ENCODE data around the gene BCDIN3D.
"Not testable (repeated sequence)": the region's sequence is repeated elsewhere in the genome, so short reads cannot be mapped to it uniquely, and the experiment has no call there.

BCDIN3D gene

DNA sequence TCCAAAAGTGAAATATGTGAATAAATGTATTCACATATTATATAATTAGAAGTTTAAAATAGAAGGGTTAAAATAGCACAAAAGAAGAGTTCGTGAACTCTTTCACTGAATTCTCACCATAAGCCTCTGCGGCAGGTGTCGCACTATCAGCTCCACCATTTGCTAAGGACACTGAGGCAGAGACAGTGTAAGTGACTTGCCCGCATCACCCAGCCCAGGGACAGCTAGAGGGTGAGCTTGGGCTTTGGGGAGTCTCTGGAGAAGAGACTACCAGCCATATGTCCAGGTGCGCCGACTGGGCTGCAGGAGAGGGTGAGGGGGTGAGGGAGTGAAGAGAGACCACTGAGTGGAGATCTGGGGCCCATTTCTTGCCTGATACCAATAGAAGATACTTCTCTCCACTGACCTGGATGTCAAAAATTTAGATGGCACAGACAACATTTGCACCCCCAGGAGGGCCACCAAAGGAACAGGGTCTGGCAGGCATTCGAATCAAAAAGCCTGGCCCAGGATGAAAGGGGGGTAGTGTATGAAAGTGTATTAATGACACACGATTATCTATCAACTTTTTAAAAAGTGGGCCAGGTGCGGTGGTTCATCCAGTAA, 32.3 kb upstream of the BCDIN3D start:
- TF ChIP-seq, protein P1, sequence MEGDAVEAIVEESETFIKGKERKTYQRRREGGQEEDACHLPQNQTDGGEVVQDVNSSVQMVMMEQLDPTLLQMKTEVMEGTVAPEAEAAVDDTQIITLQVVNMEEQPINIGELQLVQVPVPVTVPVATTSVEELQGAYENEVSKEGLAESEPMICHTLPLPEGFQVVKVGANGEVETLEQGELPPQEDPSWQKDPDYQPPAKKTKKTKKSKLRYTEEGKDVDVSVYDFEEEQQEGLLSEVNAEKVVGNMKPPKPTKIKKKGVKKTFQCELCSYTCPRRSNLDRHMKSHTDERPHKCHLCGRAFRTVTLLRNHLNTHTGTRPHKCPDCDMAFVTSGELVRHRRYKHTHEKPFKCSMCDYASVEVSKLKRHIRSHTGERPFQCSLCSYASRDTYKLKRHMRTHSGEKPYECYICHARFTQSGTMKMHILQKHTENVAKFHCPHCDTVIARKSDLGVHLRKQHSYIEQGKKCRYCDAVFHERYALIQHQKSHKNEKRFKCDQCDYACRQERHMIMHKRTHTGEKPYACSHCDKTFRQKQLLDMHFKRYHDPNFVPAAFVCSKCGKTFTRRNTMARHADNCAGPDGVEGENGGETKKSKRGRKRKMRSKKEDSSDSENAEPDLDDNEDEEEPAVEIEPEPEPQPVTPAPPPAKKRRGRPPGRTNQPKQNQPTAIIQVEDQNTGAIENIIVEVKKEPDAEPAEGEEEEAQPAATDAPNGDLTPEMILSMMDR (IDR thresholded peaks at IDR 0.05), result no peak
- no peak for TF ChIP-seq ZFX (IDR thresholded peaks at IDR 0.05; ENCODE audit: borderline replicate concordance)
- no peak overlapping the region for H3K27ac ChIP-seq

DNA sequence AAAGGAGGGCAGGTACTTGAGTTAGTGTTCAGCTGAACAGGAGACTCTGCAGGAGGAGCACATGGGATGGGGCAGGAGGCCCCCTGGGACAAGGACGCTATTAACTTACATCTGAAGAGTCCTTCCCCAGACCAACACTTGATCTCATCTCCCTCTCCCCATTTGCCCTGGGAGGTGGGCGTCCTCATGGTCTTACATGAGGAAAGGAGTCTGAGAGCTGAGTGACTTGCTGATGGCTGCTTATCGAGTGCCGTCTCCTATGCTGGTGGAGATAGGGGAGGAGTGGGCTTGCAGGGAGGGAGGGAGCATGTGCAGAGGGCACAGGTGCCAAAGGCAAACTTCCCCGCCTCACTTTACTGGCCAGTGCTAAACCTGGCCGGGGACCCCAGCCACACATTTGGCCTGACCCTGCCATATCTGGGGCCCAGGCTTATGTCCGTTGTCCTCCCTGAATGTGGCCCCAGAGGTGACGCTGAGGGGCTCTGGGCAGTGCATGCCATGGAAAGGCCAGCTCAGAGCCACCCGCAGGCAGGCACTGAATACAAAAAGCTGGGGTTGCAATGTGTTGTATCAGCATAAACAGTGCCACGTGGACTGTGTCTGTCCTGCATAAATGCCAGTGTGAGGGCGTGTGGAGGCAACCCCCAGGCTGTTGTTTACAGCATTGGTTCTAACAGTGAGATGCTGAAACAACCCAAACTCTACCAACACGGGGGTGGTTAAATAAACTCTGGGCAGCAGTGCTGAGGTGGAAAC, 31.4 kb upstream of the BCDIN3D start:
- H3K27ac ChIP-seq, result no peak overlapping the region
- TF ChIP-seq ZFX (IDR thresholded peaks at IDR 0.05; ENCODE audit: borderline replicate concordance), result no peak
- TF ChIP-seq, protein P1 (IDR thresholded peaks at IDR 0.05), result no peak

DNA sequence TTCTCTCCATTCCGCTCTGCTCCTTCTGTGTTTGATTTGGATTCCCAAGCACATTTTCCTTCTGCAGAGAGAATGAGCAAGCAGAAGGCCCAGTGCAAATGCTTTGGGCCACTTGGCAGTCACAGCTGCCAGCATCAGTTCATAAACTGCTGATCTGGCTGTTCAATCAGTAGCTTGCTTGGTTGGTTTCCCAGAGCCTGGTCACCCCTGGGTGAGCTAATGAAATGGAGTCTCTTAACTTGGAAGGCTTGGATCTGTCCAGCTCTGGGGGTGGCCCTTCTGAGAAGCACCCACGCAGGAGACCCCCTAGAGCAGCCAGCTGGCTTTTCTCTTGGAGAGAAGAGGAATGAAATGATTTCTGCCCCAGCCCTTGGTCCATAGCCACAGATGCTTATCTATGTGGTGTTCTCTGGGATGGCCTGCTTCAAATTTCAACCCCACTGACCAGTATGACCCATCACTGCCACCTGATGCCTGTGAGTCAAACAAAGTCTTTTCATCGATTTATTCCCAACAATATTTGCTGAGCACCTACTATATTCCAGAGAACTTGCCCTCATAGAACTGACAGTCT, 30.5 kb upstream of the BCDIN3D start:
- no peak for TF ChIP-seq ZFX (IDR thresholded peaks at IDR 0.05; ENCODE audit: borderline replicate concordance)
- TF ChIP-seq, protein P1 (IDR thresholded peaks at IDR 0.05), result no peak
- no peak overlapping the region for H3K27ac ChIP-seq

DNA sequence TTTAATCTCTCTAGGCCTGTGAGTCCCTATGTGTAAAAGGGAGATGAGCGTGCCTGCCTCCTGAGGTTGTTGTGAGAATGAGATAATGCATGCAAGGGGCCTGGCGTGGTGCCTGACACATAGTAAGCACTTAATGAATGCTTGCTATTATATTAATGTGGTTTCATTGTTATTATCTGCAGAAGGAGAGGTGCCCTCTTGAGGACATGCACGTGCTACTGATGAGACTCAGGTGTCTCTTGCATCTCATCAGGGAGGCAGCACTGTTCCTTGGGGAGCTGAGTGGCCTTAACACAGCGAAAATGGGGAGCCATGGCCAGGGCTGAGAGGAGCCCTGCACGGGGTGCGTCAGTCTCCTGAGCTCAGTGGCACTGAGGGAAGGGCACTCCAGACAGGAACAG, 29.9 kb upstream of the BCDIN3D start:
- H3K27ac ChIP-seq, result no peak overlapping the region

DNA sequence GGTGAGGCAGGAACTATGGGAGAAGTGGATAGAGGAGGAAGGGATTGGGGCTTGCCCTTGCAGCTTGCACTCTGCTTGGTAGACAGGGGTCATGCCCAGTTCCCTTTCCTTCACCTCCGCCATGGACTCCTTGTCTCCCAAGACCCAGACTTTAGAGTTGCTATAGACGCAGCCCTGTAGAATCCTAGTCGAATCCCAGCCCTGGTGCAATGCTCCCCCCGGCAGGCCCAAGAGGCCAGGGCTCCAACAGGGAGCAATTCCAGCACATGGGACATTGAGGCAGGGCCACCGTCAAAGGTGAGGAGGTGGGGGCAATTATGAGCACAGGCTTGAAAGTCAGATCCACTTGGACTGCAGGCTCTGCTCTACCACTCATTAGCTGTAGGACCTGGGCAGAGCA, 29.5 kb upstream of the BCDIN3D start:
- TF ChIP-seq ZFX (IDR thresholded peaks at IDR 0.05; ENCODE audit: borderline replicate concordance), result no peak
- TF ChIP-seq, protein P1 (IDR thresholded peaks at IDR 0.05), result no peak

More for the DNA sequence above, 29.9 kb upstream of the BCDIN3D start:
- TF ChIP-seq, protein P1 (IDR thresholded peaks at IDR 0.05), result no peak
- no peak for TF ChIP-seq ZFX (IDR thresholded peaks at IDR 0.05; ENCODE audit: borderline replicate concordance)

DNA sequence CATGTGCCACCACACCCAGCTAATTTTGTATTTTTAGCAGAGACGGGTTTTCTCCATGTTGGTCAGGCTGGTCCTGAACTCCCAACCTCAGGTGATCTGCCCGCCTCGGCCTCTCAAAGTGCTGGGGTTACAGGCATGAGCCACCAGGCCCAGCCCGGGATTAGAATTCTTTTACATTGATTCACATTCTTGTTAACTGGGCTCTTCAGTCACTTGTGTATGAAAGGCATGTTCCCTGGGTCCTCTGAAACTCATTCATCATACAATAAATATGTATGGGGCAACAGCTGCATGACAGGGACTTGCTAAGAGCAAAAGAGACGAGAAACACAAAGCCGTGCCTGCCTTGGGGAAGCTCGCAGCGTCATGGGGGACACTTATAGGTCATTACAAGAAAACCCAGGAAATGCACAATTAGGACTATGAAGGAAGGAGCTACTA, 28.9 kb upstream of the BCDIN3D start:
- H3K27ac ChIP-seq, result not testable (repeated sequence)

More for the DNA sequence above, 29.5 kb upstream of the BCDIN3D start:
- no peak overlapping the region for H3K27ac ChIP-seq

DNA sequence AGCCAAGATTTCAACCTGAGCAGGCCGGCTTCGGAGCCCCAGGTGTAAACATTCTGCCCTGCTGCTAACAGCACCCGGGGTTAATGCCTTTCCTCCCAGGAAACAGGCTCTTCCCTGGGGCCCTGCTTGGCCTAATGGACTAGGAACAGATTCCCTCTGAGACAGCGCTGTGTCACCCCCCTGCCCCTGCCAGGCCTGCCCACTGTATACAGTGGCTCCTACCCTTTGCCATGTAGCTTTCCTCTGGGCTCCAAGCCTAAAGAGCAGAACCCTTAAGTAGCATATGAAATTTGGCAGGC, 28.3 kb upstream of the BCDIN3D start:
- TF ChIP-seq ZFX (IDR thresholded peaks at IDR 0.05; ENCODE audit: borderline replicate concordance), result no peak
- TF ChIP-seq, protein P1 (IDR thresholded peaks at IDR 0.05), result no peak

More for the DNA sequence above, 28.3 kb upstream of the BCDIN3D start:
- no peak overlapping the region for H3K27ac ChIP-seq
